Activated T-cell treated with anti-CD3 and anti-CD28 coated beads for 1 hour (primary cell): ENCODE measurements around the gene LMBR1.
"Not testable (repeated sequence)": the region's sequence is repeated elsewhere in the genome, so short reads cannot be mapped to it uniquely, and the experiment has no call there.

Experiments
- DNase-seq: peaks from one replicate; pipeline ENCODE4 v3.0.0-alpha.2; 2020; ENCODE audit warnings: low read depth

The LMBR1 gene

GRCh38 chr7:156845379-156846101, 47.4 kb downstream of the LMBR1 start:
- DNase-seq: no peak

GRCh38 chr7:156843582-156843981, 49.4 kb downstream of the LMBR1 start:
- not testable (repeated sequence) for DNase-seq

GRCh38 chr7:156843157-156843556, 49.8 kb downstream of the LMBR1 start:
- no peak for DNase-seq

GRCh38 chr7:156842740-156843140, 50.2 kb downstream of the LMBR1 start:
- DNase-seq: no peak

- DNase-seq: no peak
These were observed 50.7 kb downstream of the LMBR1 start for GRCh38 chr7:156842317-156842716.

DNA sequence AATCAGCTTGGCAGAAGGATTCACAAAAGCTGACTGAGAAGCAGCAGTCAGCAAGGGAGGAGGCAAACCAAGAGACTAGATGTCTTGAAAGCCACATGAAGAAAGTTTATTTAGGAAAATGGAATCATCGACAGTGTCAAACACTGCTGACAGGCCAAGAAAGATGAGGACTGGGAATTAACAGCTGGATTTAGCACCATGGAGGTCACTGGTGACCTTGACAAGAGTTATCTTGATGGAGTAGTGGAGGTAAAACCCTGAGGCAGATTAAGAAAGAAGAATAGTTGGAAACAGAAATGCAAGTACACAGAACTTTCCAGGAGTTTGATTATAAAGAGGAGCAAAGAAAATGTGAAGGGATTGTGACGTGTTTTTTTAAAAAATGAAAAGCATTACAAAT, 51.5 kb downstream of the LMBR1 start:
- no peak for DNase-seq

- no peak for DNase-seq
These were observed 52.8 kb downstream of the LMBR1 start for GRCh38 chr7:156840134-156840533.

DNA sequence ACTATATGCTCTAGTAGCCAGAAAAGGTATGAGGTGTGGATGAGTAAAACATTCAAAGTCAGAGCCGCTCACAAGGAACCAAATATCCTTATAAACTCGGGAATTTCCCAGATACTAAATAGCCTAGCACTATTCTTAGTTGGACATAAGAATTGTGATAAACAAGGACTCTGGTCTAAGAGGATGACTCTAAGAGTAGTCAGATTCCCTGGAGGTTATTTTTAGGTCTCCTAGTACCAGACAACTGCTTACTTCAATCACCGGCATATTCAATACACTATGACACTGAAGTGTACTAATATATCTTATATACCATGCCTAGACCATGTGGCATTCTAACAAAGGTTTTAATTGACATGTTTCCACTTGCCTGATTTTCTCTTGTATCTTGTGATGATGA, 56.5 kb downstream of the LMBR1 start:
- DNase-seq: no peak

GRCh38 chr7:156834462-156834861, 58.5 kb downstream of the LMBR1 start:
- DNase-seq: no peak

DNA sequence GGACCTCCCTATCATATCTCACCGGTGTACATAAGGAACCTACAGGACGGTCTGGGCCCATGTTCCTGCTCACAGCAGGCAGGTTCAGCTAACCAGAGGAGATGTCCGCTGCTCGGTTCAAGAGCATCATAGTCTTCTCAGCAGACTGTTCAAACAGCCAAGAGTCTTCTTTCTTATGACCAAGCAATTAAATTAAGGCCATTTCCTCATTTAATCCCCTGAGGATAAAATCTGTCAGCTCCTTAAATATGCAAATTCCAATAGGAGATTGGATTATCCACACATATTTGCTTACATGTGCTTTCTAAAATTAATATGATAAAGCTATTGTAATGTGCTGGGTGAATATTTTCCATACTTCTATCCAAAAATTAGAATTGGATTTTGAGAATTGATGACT, 59.7 kb downstream of the LMBR1 start:
- no peak for DNase-seq

- DNase-seq: no peak
These were observed 60.6 kb downstream of the LMBR1 start for GRCh38 chr7:156832195-156832877.

GRCh38 chr7:156829669-156830336, 63.2 kb downstream of the LMBR1 start:
- no peak for DNase-seq

GRCh38 chr7:156827587-156828203, 65.3 kb downstream of the LMBR1 start:
- DNase-seq: no peak

- no peak for DNase-seq
These were observed 69.5 kb downstream of the LMBR1 start for GRCh38 chr7:156823435-156823834.

GRCh38 chr7:156820445-156821063, 72.4 kb downstream of the LMBR1 start:
- DNase-seq: no peak

DNA sequence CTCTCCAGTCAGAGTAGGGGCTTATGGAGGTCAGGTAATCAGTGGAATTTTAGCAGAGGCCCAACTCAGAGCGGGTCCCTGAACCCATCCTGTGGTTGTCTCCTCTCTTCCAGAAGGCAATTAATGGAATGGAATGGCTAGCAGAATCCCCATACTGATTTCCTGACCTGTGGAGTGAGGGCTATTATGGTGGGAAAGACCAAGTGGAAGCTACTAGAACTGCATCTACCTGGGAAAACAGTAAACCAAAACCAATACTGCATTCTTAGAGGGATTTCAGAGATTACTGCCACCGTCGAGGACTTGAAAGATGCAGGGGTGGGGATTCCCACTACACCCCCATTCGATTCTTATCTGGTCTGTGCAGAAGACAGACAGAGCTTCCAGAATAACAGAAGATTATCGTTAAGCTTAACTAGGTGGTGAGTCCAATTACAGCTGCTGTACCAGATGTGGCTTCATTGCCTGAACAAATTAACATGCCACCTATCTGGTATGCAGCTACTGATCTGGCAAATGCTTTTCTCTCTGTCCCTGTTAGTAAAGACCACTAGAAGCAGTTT, 73.2 kb downstream of the LMBR1 start:
- no peak for DNase-seq

DNA sequence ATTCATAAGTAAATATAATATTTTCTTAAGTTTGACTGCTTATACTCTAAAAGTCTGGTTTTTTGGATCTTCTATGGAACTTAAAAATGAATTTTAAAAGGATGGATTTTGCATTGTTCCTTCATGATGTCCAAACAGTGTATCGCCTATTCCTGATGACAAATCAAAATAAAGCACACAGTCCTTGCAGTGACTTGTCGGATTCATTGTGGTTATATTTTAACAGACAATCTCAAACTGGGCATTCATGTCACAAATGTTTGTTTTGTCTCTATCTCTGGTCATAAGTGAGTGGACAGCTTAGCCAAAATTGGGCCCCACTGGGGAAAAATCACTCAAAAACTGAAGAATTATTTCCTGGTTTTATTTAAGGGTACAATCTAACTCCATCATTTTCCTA, 74.8 kb downstream of the LMBR1 start:
- DNase-seq: no peak

- no peak for DNase-seq
These were observed 75.9 kb downstream of the LMBR1 start for GRCh38 chr7:156816943-156817572.

DNA sequence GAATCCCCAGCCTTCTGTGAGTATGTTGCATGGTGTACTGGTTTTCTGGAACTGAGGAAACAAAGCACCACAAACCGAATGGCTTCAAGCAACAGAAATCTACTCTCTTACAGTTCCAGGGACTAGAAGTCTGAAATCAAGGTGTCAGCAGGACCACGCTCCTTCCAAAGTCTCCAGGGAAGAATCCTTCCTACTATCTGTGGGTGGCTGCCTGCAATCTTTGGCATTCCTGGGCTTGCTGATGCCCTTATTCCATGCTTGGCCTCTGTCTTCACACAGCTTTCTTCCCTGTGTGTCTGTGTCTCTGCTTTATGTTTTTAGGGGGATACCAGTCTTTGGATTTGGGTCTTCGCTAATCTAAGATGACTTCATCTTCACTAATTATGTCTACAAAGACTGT, 81.3 kb downstream of the LMBR1 start:
- no peak for DNase-seq

DNA sequence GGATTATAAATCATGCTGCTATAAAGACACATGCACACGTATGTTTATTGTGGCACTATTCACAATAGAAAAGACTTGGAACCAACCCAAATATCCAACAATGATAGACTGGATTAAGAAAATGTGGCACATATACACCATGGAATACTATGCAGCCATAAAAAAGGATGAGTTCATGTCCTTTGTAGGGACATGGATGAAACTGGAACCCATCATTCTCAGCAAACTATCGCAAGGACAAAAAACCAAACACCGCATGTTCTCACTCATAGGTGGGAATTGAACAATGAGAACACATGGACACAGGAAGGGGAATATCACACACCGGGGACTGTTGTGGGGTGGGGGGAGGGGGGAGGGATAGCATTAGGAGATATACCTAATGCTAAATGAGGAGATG, 89.3 kb downstream of the LMBR1 start:
- DNase-seq: not testable (repeated sequence)

DNA sequence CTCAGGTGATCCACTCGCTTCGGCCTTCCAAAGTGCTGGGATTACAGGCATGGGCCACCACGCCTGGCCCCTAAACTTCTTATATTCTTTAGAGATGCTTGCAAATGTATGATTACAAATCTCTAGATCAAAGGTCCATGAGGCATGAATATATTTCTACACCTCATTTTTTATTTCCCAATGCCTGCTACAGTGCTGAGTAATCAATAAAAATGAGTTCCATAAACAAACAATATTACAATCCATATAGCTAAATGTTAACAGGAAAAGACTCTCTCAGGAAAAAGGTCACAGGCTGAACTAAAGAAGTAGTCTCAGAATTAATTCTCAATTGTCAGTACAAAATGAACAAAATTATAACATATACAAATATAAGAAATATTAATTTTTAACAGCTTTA, 90.8 kb downstream of the LMBR1 start:
- no peak for DNase-seq

- DNase-seq: no peak
These were observed 97.6 kb downstream of the LMBR1 start for GRCh38 chr7:156795415-156795814.
